Parathyroid adenoma (tissue), 2 donors: ENCODE data around the gene C2orf76.

Experiments used
- H2AFZ ChIP-seq: fragments of 300-600 bp; sonication (generic); one replicate; pipeline ENCODE4 v1.7.0; 2017; ENCODE audit warnings: antibody characterized with exemption, mild to moderate bottlenecking
- H3K27ac ChIP-seq: fragments of 300-600 bp; sonication (generic); one replicate; pipeline ENCODE4 v1.7.0; 2017
- H3K27me3 ChIP-seq: fragments of 300-600 bp; sonication (generic); one replicate; pipeline ENCODE4 v1.7.0; 2017; ENCODE audit warnings: low read length; ENCODE audit not compliant: control insufficient read depth, insufficient read depth
- H3K36me3 ChIP-seq: fragments of 300-600 bp; sonication (generic); one replicate; pipeline ENCODE4 v1.7.0; 2017; ENCODE audit warnings: low read length; ENCODE audit not compliant: control insufficient read depth, insufficient read depth
- H3K4me1 ChIP-seq: fragments of 300-600 bp; sonication (generic); one replicate; pipeline ENCODE4 v1.7.0; 2017; ENCODE audit warnings: control low read depth
- H3K4me2 ChIP-seq: fragments of 300-600 bp; sonication (generic); one replicate; pipeline ENCODE4 v1.7.0; 2017; ENCODE audit warnings: low read length
- H3K4me3 ChIP-seq: fragments of 300-600 bp; sonication (generic); one replicate; pipeline ENCODE4 v1.7.0; 2017; ENCODE audit warnings: low read depth, low read length
- H3K79me2 ChIP-seq: fragments of 300-600 bp; sonication (generic); one replicate; pipeline ENCODE4 v1.7.0; 2017; ENCODE audit warnings: control low read depth
- H3K9ac ChIP-seq: fragments of 300-600 bp; sonication (generic); one replicate; pipeline ENCODE4 v1.7.0; 2017; ENCODE audit warnings: mild to moderate bottlenecking
- H3K9me3 ChIP-seq: fragments of 300-600 bp; sonication (generic); one replicate; pipeline ENCODE4 v1.7.0; 2017; ENCODE audit warnings: low read length; ENCODE audit not compliant: control insufficient read depth
- TF ChIP-seq, protein P1 (sequence below): fragments of 300-600 bp; sonication (generic); IDR thresholded peaks from one replicate; pipeline ENCODE4 v1.7.0; 2017; ENCODE audit warnings: antibody characterized with exemption, mild to moderate bottlenecking
- donor health status: primary hyperparathyroidism.

The C2orf76 gene

DNA sequence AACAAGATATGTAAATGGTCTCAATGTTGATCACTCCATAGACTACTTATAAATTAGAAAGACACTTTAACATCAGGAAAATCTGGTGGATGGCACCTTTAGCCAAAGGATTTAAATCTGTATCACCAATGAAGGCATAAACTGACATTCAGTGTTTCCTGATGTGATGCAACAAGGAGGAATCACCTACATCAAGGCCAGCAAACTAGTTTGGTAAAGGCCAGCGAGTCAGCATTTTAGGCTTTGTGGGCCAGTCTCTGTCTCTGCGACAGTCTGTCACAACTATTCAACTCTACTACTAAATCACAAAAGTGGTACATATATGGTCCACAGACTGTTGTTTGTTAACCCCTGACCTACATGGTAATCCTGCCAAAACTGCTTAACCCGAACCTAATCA lies 33.3 kb downstream of the C2orf76 start:
- H3K27me3 ChIP-seq: no peaks in the 10 kb centered on the region
- no peak overlapping the region for H3K9ac ChIP-seq
- no peak overlapping the region for H3K4me2 ChIP-seq
- H3K79me2 ChIP-seq: no peaks in the 10 kb centered on the region
- no peak overlapping the region for H3K4me3 ChIP-seq
- TF ChIP-seq, protein P1, sequence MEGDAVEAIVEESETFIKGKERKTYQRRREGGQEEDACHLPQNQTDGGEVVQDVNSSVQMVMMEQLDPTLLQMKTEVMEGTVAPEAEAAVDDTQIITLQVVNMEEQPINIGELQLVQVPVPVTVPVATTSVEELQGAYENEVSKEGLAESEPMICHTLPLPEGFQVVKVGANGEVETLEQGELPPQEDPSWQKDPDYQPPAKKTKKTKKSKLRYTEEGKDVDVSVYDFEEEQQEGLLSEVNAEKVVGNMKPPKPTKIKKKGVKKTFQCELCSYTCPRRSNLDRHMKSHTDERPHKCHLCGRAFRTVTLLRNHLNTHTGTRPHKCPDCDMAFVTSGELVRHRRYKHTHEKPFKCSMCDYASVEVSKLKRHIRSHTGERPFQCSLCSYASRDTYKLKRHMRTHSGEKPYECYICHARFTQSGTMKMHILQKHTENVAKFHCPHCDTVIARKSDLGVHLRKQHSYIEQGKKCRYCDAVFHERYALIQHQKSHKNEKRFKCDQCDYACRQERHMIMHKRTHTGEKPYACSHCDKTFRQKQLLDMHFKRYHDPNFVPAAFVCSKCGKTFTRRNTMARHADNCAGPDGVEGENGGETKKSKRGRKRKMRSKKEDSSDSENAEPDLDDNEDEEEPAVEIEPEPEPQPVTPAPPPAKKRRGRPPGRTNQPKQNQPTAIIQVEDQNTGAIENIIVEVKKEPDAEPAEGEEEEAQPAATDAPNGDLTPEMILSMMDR: no peak
- H2AFZ ChIP-seq: no peak overlapping the region
- no peaks in the 10 kb centered on the region for H3K9me3 ChIP-seq
- peaks cover 6% of the 10 kb centered on the region for H3K4me1 ChIP-seq
- H3K36me3 ChIP-seq: no peaks in the 10 kb centered on the region
- no peak overlapping the region for H3K27ac ChIP-seq

DNA sequence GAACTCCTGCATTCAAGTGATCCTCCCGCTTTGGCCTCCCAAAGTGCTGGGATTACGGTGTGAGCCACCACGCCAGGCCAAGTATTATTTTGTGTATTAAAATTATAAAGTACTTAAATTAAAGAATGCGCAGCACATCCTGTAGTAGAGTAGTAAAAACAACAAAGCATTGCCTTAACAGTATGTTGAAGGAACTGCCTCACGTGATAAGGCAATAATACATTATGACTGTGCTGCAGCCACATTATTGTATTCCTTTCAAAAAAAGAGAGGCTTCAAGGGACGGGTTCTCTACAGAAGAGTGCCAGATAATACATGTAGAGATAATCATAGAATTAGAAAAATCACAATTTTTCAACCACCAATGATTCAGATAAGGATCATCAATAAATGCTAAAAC lies 33.7 kb downstream of the C2orf76 start:
- H3K4me2 ChIP-seq: no peak overlapping the region
- no peak overlapping the region for H3K9ac ChIP-seq
- H3K36me3 ChIP-seq: no peaks in the 10 kb centered on the region
- no peak overlapping the region for H3K4me3 ChIP-seq
- H3K79me2 ChIP-seq: no peaks in the 10 kb centered on the region
- H2AFZ ChIP-seq: no peak overlapping the region
- H3K27me3 ChIP-seq: no peaks in the 10 kb centered on the region
- H3K9me3 ChIP-seq: no peaks in the 10 kb centered on the region
- TF ChIP-seq, protein P1: no peak
- no peak overlapping the region for H3K27ac ChIP-seq
- peaks cover 6% of the 10 kb centered on the region for H3K4me1 ChIP-seq

DNA sequence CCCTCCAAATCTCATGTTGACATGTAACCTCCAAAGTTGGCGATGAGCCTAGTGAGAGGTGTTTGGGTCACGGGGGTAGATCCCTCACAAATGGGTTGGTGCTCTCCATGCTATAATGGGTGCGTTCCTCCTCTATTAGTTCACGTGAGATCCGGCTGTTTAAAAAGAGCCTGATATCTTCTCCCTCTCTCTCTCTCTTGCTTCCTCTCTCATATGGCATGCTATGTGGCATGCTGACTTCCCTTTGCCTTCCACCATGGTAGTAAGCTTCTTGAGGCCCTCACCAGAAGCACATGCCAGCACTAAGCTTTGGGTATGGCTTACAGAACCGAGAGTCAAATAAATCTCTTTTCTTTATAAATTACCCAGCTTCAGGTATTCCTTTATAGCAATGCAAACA lies 39.2 kb downstream of the C2orf76 start:
- Histone ChIP-seq H3K9ac (no peak overlapping the region), H3K27me3 (no peaks in the 10 kb centered on the region), H3K36me3 (no peaks in the 10 kb centered on the region), H3K9me3 (no peaks in the 10 kb centered on the region), H3K4me1 (peaks cover 5% of the 10 kb centered on the region), H3K4me2 (no peak overlapping the region), H2AFZ (no peak overlapping the region), H3K4me3 (no peak overlapping the region), H3K79me2 (no peaks in the 10 kb centered on the region), H3K27ac (no peak overlapping the region)
- TF ChIP-seq, protein P1: no peak

DNA sequence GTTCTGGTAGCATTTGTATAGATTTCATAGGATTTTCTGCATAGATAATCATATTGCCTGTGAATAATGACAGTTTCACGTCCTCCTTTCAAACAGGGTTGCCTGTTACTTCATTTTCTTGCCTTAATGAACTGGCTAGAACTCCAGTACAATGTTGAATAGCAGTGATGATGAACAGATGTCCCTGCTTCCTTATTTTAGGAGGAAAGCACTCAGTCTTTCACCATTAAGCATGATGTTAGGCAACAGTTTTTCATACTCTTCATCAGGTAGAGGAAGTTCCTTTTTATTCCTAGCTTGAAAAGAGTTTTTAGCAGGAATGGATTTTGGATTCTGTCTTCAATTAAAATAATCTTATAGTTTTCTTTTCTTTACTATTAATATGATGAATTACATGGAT lies 39.7 kb downstream of the C2orf76 start:
- no peak overlapping the region for H3K27ac ChIP-seq
- no peak overlapping the region for H3K4me2 ChIP-seq
- H3K79me2 ChIP-seq: no peaks in the 10 kb centered on the region
- no peak overlapping the region for H3K9ac ChIP-seq
- H2AFZ ChIP-seq: no peak overlapping the region
- TF ChIP-seq, protein P1: no peak
- no peaks in the 10 kb centered on the region for H3K27me3 ChIP-seq
- no peak overlapping the region for H3K4me3 ChIP-seq
- H3K9me3 ChIP-seq: no peaks in the 10 kb centered on the region
- H3K36me3 ChIP-seq: no peaks in the 10 kb centered on the region
- H3K4me1 ChIP-seq: peaks cover 5% of the 10 kb centered on the region

DNA sequence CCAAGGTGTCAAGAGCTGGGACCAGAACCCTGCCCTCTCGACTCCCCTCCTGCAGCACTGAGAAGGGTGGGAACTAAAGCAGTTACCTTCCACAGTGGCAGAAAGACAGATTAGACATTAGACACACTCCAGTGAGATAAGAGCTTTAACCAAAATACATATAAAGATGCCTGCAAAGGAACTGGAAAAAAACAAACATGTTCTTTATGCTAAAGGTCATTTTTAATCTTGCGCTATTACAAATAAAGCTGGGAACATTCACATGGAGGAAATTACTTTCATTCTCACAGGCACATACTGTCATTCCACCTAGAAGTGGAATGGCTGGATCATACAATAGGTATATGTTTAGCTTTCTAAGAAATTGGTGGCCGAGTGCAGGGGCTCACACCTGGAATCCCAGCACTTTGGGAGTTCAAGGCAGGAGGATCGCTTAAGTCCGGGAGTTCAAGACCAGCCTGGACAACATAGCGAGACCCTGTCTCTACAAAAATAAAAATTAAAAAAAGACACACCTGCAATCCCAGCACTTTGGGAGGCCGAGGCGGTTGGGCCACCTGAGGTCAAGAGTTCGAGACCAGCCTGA lies 41.9 kb downstream of the C2orf76 start:
- H2AFZ ChIP-seq: peak overlapping the region; percentile 19
- no peak overlapping the region for H3K4me3 ChIP-seq
- H3K79me2 ChIP-seq: no peaks in the 10 kb centered on the region
- H3K9ac ChIP-seq: no peak overlapping the region
- TF ChIP-seq, protein P1: no peak
- H3K27ac ChIP-seq: no peak overlapping the region
- H3K9me3 ChIP-seq: no peaks in the 10 kb centered on the region
- H3K4me2 ChIP-seq: no peak overlapping the region
- no peaks in the 10 kb centered on the region for H3K27me3 ChIP-seq
- H3K36me3 ChIP-seq: no peaks in the 10 kb centered on the region
- peaks cover 10% of the 10 kb centered on the region for H3K4me1 ChIP-seq
